Liver (tissue), 9 donors: Measurements from ENCODE around the gene CCDC50. TPM values are rescaled to one million over a fixed set of nuclear protein-coding genes. Genes with fewer than 3 reads are reported as not detected.

Experiments used
- DNase-seq: peaks from one replicate; pipeline ENCODE4 v3.0.0-alpha.2; 2017; ENCODE audit warnings: low spot score
- H3K27ac ChIP-seq, 2 donors: one replicate each; pipeline ENCODE4 v1.7.0; 2013; ENCODE audit warnings: inconsistent platforms in 2 of 2, low read length in 2 of 2, control low read depth in 1 of 2, low read depth in 1 of 2, mild to moderate bottlenecking in 1 of 2
- H3K27me3 ChIP-seq, 4 donors: one replicate each; pipeline versions ENCODE4 v1.6.1 to v1.7.0; 2013; ENCODE audit warnings: low read length in 3 of 4, inconsistent platforms in 1 of 4, mild to moderate bottlenecking in 1 of 4, moderate library complexity in 1 of 4; ENCODE audit not compliant: control insufficient read depth in 4 of 4, insufficient read depth in 4 of 4
- H3K36me3 ChIP-seq, 4 donors: one replicate each; pipeline versions ENCODE4 v1.6.1 to v1.7.0; 2013; ENCODE audit warnings: low read length in 3 of 4, mild to moderate bottlenecking in 3 of 4, low read depth in 1 of 4, moderate library complexity in 1 of 4; ENCODE audit not compliant: control insufficient read depth in 4 of 4, insufficient read depth in 3 of 4
- H3K4me1 ChIP-seq, 4 donors: one replicate each; pipeline versions ENCODE4 v1.6.1 to v1.7.0; 2013; ENCODE audit warnings: low read length in 3 of 4, mild to moderate bottlenecking in 3 of 4, moderate library complexity in 1 of 4; ENCODE audit not compliant: control insufficient read depth in 4 of 4, insufficient read depth in 4 of 4
- H3K4me3 ChIP-seq, 3 donors: one replicate each; pipeline versions ENCODE4 v1.6.1 to v1.7.0; 2013; ENCODE audit warnings: low read length in 3 of 3, control low read depth in 1 of 3, low read depth in 1 of 3, mild to moderate bottlenecking in 1 of 3
- H3K9ac ChIP-seq, 2 donors: one replicate each; pipeline ENCODE4 v1.7.0; 2013; ENCODE audit warnings: low read length in 2 of 2, mild to moderate bottlenecking in 2 of 2, moderate library complexity in 2 of 2, control low read depth in 1 of 2, low read depth in 1 of 2
- H3K9me3 ChIP-seq, 4 donors: one replicate each; pipeline versions ENCODE4 v1.6.1 to v1.7.0; 2013; ENCODE audit warnings: low read length in 3 of 4; ENCODE audit not compliant: control insufficient read depth in 4 of 4
- ATF3 ChIP-seq: IDR thresholded peaks from 2 replicates; pipeline ENCODE4 v1.6.1; 2016; ENCODE audit warnings: antibody characterized with exemption
- CTCF ChIP-seq: fragments of 150-350 bp; IDR thresholded peaks from 2 replicates; pipeline ENCODE4 v1.5.1; 2017; ENCODE audit warnings: improper control_type of control experiment, low read depth, low read length; ENCODE audit not compliant: missing input control
- EGR1 ChIP-seq, 2 donors: IDR thresholded peaks; 2 replicates each; pipeline ENCODE4 v1.6.1; 2016 to 2018; ENCODE audit warnings: antibody characterized with exemption in 2 of 2, low read depth in 2 of 2
- FOXA1 ChIP-seq: IDR thresholded peaks from 2 replicates; pipeline ENCODE4 v1.6.1; 2016; ENCODE audit warnings: antibody characterized with exemption
- FOXA2 ChIP-seq: IDR thresholded peaks from 2 replicates; pipeline ENCODE4 v1.6.1; 2016; ENCODE audit warnings: antibody characterized with exemption
- GABPA ChIP-seq, 2 donors: IDR thresholded peaks in 1 of 2; conservative IDR thresholded peaks in 1 of 2; 2 replicates each; pipeline ENCODE4 v1.6.1; 2016; ENCODE audit warnings: antibody characterized with exemption in 2 of 2, mild to moderate bottlenecking in 1 of 2, moderate library complexity in 1 of 2
- HNF4A ChIP-seq, 2 donors: conservative IDR thresholded peaks; 2 replicates each; pipeline ENCODE4 v1.6.1; 2016; ENCODE audit warnings: antibody characterized with exemption in 2 of 2, mild to moderate bottlenecking in 2 of 2
- HNF4G ChIP-seq: IDR thresholded peaks from 2 replicates; pipeline ENCODE4 v1.6.1; 2016; ENCODE audit warnings: antibody characterized with exemption
- JUND ChIP-seq, 2 donors: IDR thresholded peaks; 2 replicates each; pipeline ENCODE4 v1.6.1; 2016; ENCODE audit warnings: antibody characterized with exemption in 2 of 2
- MAX ChIP-seq: IDR thresholded peaks from 2 replicates; pipeline ENCODE4 v1.6.1; 2016; ENCODE audit warnings: antibody characterized with exemption
- NR2F2 ChIP-seq: IDR thresholded peaks from 2 replicates; pipeline ENCODE4 v1.6.1; 2016; ENCODE audit warnings: antibody characterized with exemption
- RAD21 ChIP-seq, 2 donors: IDR thresholded peaks; 2 replicates each; pipeline ENCODE4 v1.6.1; 2016; ENCODE audit warnings: antibody characterized with exemption in 2 of 2, mild to moderate bottlenecking in 2 of 2
- REST ChIP-seq: IDR thresholded peaks from 2 replicates; pipeline ENCODE4 v1.6.1; 2016; ENCODE audit warnings: antibody characterized with exemption, mild to moderate bottlenecking
- RXRA ChIP-seq, 2 donors: IDR thresholded peaks; 2 replicates each; pipeline ENCODE4 v1.6.1; 2017 to 2018; ENCODE audit warnings: antibody characterized with exemption in 2 of 2, mild to moderate bottlenecking in 1 of 2
- SP1 ChIP-seq: IDR thresholded peaks from 2 replicates; pipeline ENCODE4 v1.6.1; 2018; ENCODE audit warnings: antibody characterized with exemption, mild to moderate bottlenecking
- TAF1 ChIP-seq: conservative IDR thresholded peaks from 2 replicates; pipeline ENCODE4 v1.6.1; 2016; ENCODE audit warnings: antibody characterized with exemption, mild to moderate bottlenecking
- YY1 ChIP-seq: IDR thresholded peaks from 2 replicates; pipeline ENCODE4 v1.6.1; 2016; ENCODE audit warnings: antibody characterized with exemption, mild to moderate bottlenecking
- ZBTB33 ChIP-seq: IDR thresholded peaks from 2 replicates; pipeline ENCODE4 v1.6.1; 2016; ENCODE audit warnings: antibody characterized with exemption
- WGBS: extraction: QIAGEN DNeasy Blood & Tissue Kit; methylation state at CpG from one replicate; pipeline ENCODE4 v1.1.7; 2013; 5-methylcytosine and 5-hydroxymethylcytosine counted together
- polyA plus RNA-seq, 2 donors: library from polyadenylated mRNA; stranded (reverse) in 1 of 2; unstranded in 1 of 2; fragments of 200-250 nt in 1 of 2; fragments of >200 nt in 1 of 2; fragmentation: Nextera tagmentation in 1 of 2; extraction: Ambion mirVana in 1 of 2; gene quantifications; one replicate each; pipeline versions ENCODE4 v1.2.1 to v1.2.3, GENCODE V29; 2013 to 2015
- total RNA-seq, 2 donors: library from RNA; depleted of rRNA; stranded (reverse); fragments of >200 nt; gene quantifications; one replicate each; pipeline ENCODE4 v1.2.3, GENCODE V29; 2014
- donor health status: healthy.
- donor health status: healthy.
- donor health status: healthy.
- donor health status: healthy.
- donor health status: healthy.

The CCDC50 gene
- total and polyA plus RNA-seq, 4 donors: 15.4 to 69.0 (median 33.6) TPM

GRCh38 chr3:191306428-191306827 is 22.8 kb upstream of the CCDC50 start (continued):
- no peak for TF ChIP-seq CTCF
- no peak for TF ChIP-seq EGR1 (IDR thresholded peaks at IDR 0.05; ENCODE audit: low read depth in 2 of 2)

GRCh38 chr3:191307341-191307740 is 21.9 kb upstream of the CCDC50 start:
- Histone ChIP-seq H3K27ac (no peak overlapping the region), H3K9ac (no peak overlapping the region), H3K27me3 (no peaks in the 10 kb centered on the region), H3K9me3 (no peaks in the 10 kb centered on the region), H3K4me1 (no peaks in the 10 kb centered on the region), H3K4me3 (no peak overlapping the region), H3K36me3 (no peaks in the 10 kb centered on the region)
- WGBS: 44% methylated on average over 4 of the region's 4 CpGs
- TF ChIP-seq REST: peak; percentile 40
- peak; percentile 32 for TF ChIP-seq ZBTB33
- TF ChIP-seq RXRA (IDR thresholded peaks at IDR 0.05): peak in 1 of 2 donors; percentile 55
- TF ChIP-seq FOXA2: peak; percentile 72
- TF ChIP-seq HNF4A (conservative IDR thresholded peaks at IDR 0.05): peak; percentile 16 to 63
- peak; percentile 30 for TF ChIP-seq SP1
- TF ChIP-seq TAF1: no peak
- no peak for TF ChIP-seq HNF4G
- TF ChIP-seq NR2F2: no peak
- TF ChIP-seq ATF3: no peak
- peak; percentile 48 for TF ChIP-seq YY1
- no peak for TF ChIP-seq CTCF
- peak in 1 of 2 donors; percentile 38 for TF ChIP-seq JUND (IDR thresholded peaks at IDR 0.05)
- TF ChIP-seq GABPA (IDR thresholded peaks at IDR 0.05 in 1 of 2, conservative IDR thresholded peaks at IDR 0.05 in 1 of 2): no peak
- peak; percentile 23 to 35 for TF ChIP-seq RAD21 (IDR thresholded peaks at IDR 0.05)
- TF ChIP-seq EGR1 (IDR thresholded peaks at IDR 0.05; ENCODE audit: low read depth in 2 of 2): no peak
- TF ChIP-seq MAX: peak; percentile 51
- TF ChIP-seq FOXA1: peak; percentile 48
- no peak for DNase-seq
